Measurements from ENCODE around the gene GSAP.

DNA sequence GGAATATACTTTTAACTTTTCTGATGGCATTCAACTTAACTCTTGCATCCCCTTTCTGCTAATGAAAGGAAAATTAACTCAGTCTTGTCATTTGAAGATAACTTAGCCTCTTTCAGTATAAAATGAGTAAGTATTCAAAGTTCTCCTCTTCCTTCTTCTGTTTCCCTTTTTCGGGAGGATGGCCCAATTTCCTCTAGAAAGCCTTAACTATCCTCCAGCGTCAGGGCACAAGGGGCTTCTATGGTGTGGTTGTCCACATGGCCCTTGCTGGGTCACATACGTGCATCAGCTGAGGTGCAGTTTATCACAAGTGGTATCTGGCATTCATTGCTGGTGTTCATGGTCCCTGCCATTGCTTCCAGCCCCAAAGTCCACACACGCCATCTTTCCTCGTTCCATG is 17.8 kb upstream of the GSAP start:
- TF ChIP-seq POLR2A (IDR thresholded peaks at IDR 0.05; ENCODE audit: low read depth, low read length) (no peak), POLR2AphosphoS5 (IDR thresholded peaks at IDR 0.05; ENCODE audit: low read depth, low read length) (no peak)
